Neural progenitor cell (in vitro differentiated cells): ENCODE results near the gene WAC. TPM values are rescaled to one million over a fixed set of nuclear protein-coding genes. Genes with fewer than 3 reads are reported as not detected.

Experiments used
- DNase-seq: peaks from one replicate; pipeline ENCODE4 v3.0.0-alpha.2; 2016; ENCODE audit warnings: low spot score
- H2AFZ ChIP-seq: fragments of 200-600 bp; sonication (generic); replicated peaks from 2 replicates; pipeline ENCODE4 v1.6.1; 2016; ENCODE audit warnings: antibody characterized with exemption
- H3F3A ChIP-seq: fragments of 200-600 bp; sonication (generic); 2 replicates; pipeline ENCODE4 v1.6.1; 2016; ENCODE audit warnings: antibody characterized with exemption, low read depth
- H3K27ac ChIP-seq: fragments of 200-600 bp; sonication (generic); 2 replicates; pipeline ENCODE4 v1.5.1; 2016; ENCODE audit warnings: mild to moderate bottlenecking
- H3K27me3 ChIP-seq: fragments of 200-600 bp; sonication (generic); 2 replicates; pipeline ENCODE4 v1.6.1; 2016; ENCODE audit warnings: mild to moderate bottlenecking, moderate library complexity
- H3K36me3 ChIP-seq: fragments of 200-600 bp; sonication (generic); 2 replicates; pipeline ENCODE4 v1.5.1; 2016
- H3K4me1 ChIP-seq: fragments of 200-600 bp; sonication (generic); 2 replicates; pipeline ENCODE4 v1.6.1; 2016; ENCODE audit warnings: mixed run types
- H3K4me2 ChIP-seq: fragments of 200-600 bp; sonication (generic); 2 replicates; pipeline ENCODE4 v1.6.1; 2016
- H3K4me3 ChIP-seq: fragments of 200-600 bp; sonication (generic); 2 replicates; pipeline ENCODE4 v1.5.1; 2016
- H3K79me2 ChIP-seq: fragments of 200-600 bp; sonication (generic); 2 replicates; pipeline ENCODE4 v1.6.1; 2016; ENCODE audit warnings: low read depth
- H3K9ac ChIP-seq: fragments of 200-600 bp; sonication (generic); 2 replicates; pipeline ENCODE4 v1.6.1; 2016
- H3K9me3 ChIP-seq: fragments of 200-600 bp; sonication (generic); 2 replicates; pipeline ENCODE4 v1.5.1; 2016; ENCODE audit warnings: low read depth
- H4K20me1 ChIP-seq: fragments of 200-600 bp; sonication (generic); 2 replicates; pipeline ENCODE4 v1.6.1; 2016; ENCODE audit warnings: low read depth
- H3K27ac Mint-ChIP-seq: 3 replicates; pipeline ENCODE4 v1.8.0; 2021; ENCODE audit warnings: mixed read lengths
- H3K27me3 Mint-ChIP-seq: 2 replicates; pipeline ENCODE4 v1.8.0; 2022; ENCODE audit warnings: low read depth, mild to moderate bottlenecking, inconsistent platforms, moderate library complexity, mixed read lengths; ENCODE audit not compliant: insufficient read depth
- H3K36me3 Mint-ChIP-seq: 3 replicates; pipeline ENCODE4 v1.8.0; 2021; ENCODE audit warnings: mixed read lengths
- H3K4me1 Mint-ChIP-seq: 3 replicates; pipeline ENCODE4 v1.8.0; 2021; ENCODE audit warnings: mixed read lengths
- H3K4me3 Mint-ChIP-seq: 3 replicates; pipeline ENCODE4 v1.8.0; 2021; ENCODE audit warnings: mild to moderate bottlenecking, moderate library complexity, mixed read lengths
- H3K9me3 Mint-ChIP-seq: 3 replicates; pipeline ENCODE4 v1.8.0; 2020; ENCODE audit warnings: mixed read lengths
- CTCF ChIP-seq: fragments of 200-600 bp; sonication (generic); IDR thresholded peaks from 2 replicates; pipeline ENCODE4 v1.5.1; 2017; ENCODE audit warnings: antibody characterized with exemption, mild to moderate bottlenecking
- EZH2 ChIP-seq: fragments of 200-600 bp; sonication (generic); IDR thresholded peaks from 2 replicates; pipeline ENCODE4 v1.6.1; 2017; ENCODE audit warnings: antibody characterized with exemption, mild to moderate bottlenecking, moderate library complexity
- EZH2phosphoT487 ChIP-seq: fragments of 200-600 bp; sonication (generic); IDR thresholded peaks from 2 replicates; pipeline ENCODE4 v1.6.1; 2017; ENCODE audit warnings: antibody characterized with exemption
- total RNA-seq: library from RNA; depleted of rRNA; stranded (reverse); fragments of >200 nt; gene quantifications from 2 replicates; pipeline ENCODE4 v1.2.3, GENCODE V29; 2015; ENCODE audit warnings: low replicate concordance

The WAC gene
- total RNA-seq, 1 donor from 2014 or later, result 174 TPM

DNA sequence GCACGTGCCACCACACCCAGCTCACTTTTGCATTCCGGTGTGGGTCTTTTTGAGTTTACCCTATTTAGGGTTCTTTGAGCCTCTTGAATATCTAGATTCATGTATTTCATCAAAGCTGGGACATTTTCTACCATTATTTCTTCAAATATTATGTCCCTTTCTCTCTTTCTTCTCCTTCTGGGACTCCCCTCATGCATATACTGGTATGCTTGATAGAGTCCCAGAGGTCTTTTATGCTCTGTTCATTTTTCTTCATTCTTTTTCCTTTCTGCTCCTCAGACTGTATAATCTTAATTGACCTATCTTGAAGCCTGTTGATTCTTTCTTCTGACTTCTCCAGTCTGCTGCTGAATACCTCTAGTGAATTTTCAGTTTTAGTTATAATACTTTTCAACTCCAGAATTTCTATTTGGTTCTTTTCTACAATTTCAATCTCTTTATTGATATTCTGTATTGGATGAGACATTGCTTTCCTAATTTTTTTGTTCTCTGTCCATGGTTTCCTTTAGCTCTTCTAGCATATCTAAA lies 9.1 kb upstream of the WAC start:
- Mint-ChIP-seq H3K27me3 (peaks cover 2% of the 10 kb centered on the region), H3K4me1 (no peaks in the 10 kb centered on the region), H3K27ac (no peak overlapping the region), H3K4me3 (no peak overlapping the region), H3K36me3 (peaks cover 52% of the 10 kb centered on the region), H3K9me3 (peaks cover 47% of the 10 kb centered on the region)
- Histone ChIP-seq H3K9me3 (peaks cover 3% of the 10 kb centered on the region), H3F3A (peaks cover 5% of the 10 kb centered on the region), H3K27ac (no peak overlapping the region), H3K4me3 (no peak overlapping the region), H3K79me2 (peaks cover 16% of the 10 kb centered on the region), H3K36me3 (peaks cover 16% of the 10 kb centered on the region), H3K4me2 (no peak overlapping the region), H3K9ac (no peak overlapping the region), H2AFZ (no peak overlapping the region), H4K20me1 (peaks cover 7% of the 10 kb centered on the region), H3K4me1 (no peaks in the 10 kb centered on the region), H3K27me3 (no peaks in the 10 kb centered on the region)
- DNase-seq, result no peak
- TF ChIP-seq EZH2 (no peak), CTCF (no peak), EZH2phosphoT487 (no peak)

- Mint-ChIP-seq H3K27me3 (peaks cover 4% of the 10 kb centered on the region), H3K27ac (no peak overlapping the region), H3K4me3 (peak overlapping the region; percentile 92), H3K9me3 (peaks cover 15% of the 10 kb centered on the region), H3K36me3 (peaks cover 45% of the 10 kb centered on the region), H3K4me1 (peaks cover 30% of the 10 kb centered on the region)
- TF ChIP-seq EZH2 (no peak), EZH2phosphoT487 (no peak), CTCF (no peak)
- H3K9ac ChIP-seq, result no peak overlapping the region
- H3K4me2 ChIP-seq, result peak overlapping the region; percentile 93
- no peak overlapping the region for H3K27ac ChIP-seq
- peaks cover 27% of the 10 kb centered on the region for H3K4me1 ChIP-seq
- no peaks in the 10 kb centered on the region for H3K27me3 ChIP-seq
- no peak for DNase-seq
- H3K79me2 ChIP-seq, result peaks cover 80% of the 10 kb centered on the region
- peaks cover 42% of the 10 kb centered on the region for H4K20me1 ChIP-seq
- no peaks in the 10 kb centered on the region for H3K9me3 ChIP-seq
- H3F3A ChIP-seq, result peaks cover 24% of the 10 kb centered on the region
- H3K36me3 ChIP-seq, result peaks cover 17% of the 10 kb centered on the region
- peak overlapping the region; percentile 93 for H3K4me3 ChIP-seq
- no peak overlapping the region for H2AFZ ChIP-seq
These were observed 2.2 kb upstream of the WAC start for GRCh38 chr10:28530751-28531150.

DNA sequence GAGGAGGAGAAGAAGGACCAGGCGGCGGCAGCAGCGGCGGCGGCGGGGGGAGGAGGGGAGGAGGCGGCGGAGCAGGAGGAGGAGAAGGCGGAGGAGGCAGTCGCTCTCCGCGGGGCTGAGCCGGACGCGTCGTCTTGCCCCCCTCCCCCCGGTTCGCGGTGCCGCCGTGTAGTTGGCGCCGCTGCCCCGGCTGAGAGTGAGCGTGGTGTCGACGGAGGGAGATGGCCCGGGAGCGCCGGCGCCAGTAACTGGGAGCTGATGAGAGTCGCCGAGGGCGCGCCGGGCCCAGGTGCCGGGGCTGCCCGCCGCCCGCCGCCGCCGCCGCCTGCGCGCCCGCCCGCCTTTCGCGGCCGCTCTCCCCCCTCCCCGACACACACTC lies 257 bp downstream of the WAC start:
- DNase-seq, result no peak
- Histone ChIP-seq H4K20me1 (peaks cover 59% of the 10 kb centered on the region), H3K4me1 (peaks cover 36% of the 10 kb centered on the region), H3K4me2 (peak overlapping the region; percentile 93), H3F3A (peaks cover 30% of the 10 kb centered on the region), H3K36me3 (peaks cover 40% of the 10 kb centered on the region), H3K79me2 (peaks cover 95% of the 10 kb centered on the region), H2AFZ (no peak overlapping the region), H3K27me3 (no peaks in the 10 kb centered on the region), H3K9me3 (no peaks in the 10 kb centered on the region), H3K4me3 (peak overlapping the region; percentile 93), H3K27ac (peak overlapping the region; percentile 100), H3K9ac (peak overlapping the region; percentile 100)
- TF ChIP-seq EZH2, result no peak
- TF ChIP-seq EZH2phosphoT487, result no peak
- TF ChIP-seq CTCF, result no peak
- Mint-ChIP-seq H3K4me1 (peaks cover 32% of the 10 kb centered on the region), H3K9me3 (peaks cover 3% of the 10 kb centered on the region), H3K4me3 (peak overlapping the region; percentile 97), H3K27ac (peak overlapping the region; percentile 99), H3K27me3 (peaks cover 4% of the 10 kb centered on the region), H3K36me3 (peaks cover 35% of the 10 kb centered on the region)
